ENCODE data around the gene AFF3. TPM values are rescaled to one million over a fixed set of nuclear protein-coding genes. Genes with fewer than 3 reads are reported as not detected.

AFF3 gene
- total RNA-seq, 1 experiment from 2014 or later: not detected

- Histone ChIP-seq H3K4me1 (ENCODE audit: insufficient read depth, low read length, poor library complexity, severe bottlenecking) (no peaks in the 10 kb centered on the region), H3K4me3 (ENCODE audit: low read depth, low read length, poor library complexity, severe bottlenecking) (no peak overlapping the region), H3K27ac (ENCODE audit: low read depth, low read length, poor library complexity, severe bottlenecking) (no peak overlapping the region), H3K36me3 (ENCODE audit: insufficient read depth, low read length, poor library complexity, severe bottlenecking) (no peaks in the 10 kb centered on the region), H3K27me3 (replicated peaks; ENCODE audit: insufficient read depth, low read depth, low read length, poor library complexity) (peaks cover 17% of the 10 kb centered on the region), H3K9me3 (ENCODE audit: low read depth, low read length, poor library complexity, severe bottlenecking) (no peaks in the 10 kb centered on the region)
- ChIA-PET POLR2A (ENCODE audit: low non-redundant PET) (interaction anchor here (0.6 kb wide), 1 partner anchor 1859 kb away, joined by 4 read pairs; no protein-coding TSS in a partner anchor), CTCF (no interaction called here)
- TF ChIP-seq CTCF (conservative IDR thresholded peaks at IDR 0.05; ENCODE audit: low read depth, low read length): no peak
- TF ChIP-seq EZH2 (IDR thresholded peaks at IDR 0.05; ENCODE audit: borderline replicate concordance, low read depth, low read length, poor library complexity, severe bottlenecking): no peak
- DNase-seq (ENCODE audit: low spot score): no peak
- BruUV-seq (replicated peaks): no TSS peak
- intact Hi-C loops (cut with micrococcal nuclease; ENCODE audit: unreplicated experiment): no loop called here
Measured at GRCh38 chr2:99648906-99649789, 493.2 kb downstream of the AFF3 start.

- no peak for TF ChIP-seq CTCF (conservative IDR thresholded peaks at IDR 0.05; ENCODE audit: low read depth, low read length)
- no peak for TF ChIP-seq EZH2 (IDR thresholded peaks at IDR 0.05; ENCODE audit: borderline replicate concordance, low read depth, low read length, poor library complexity, severe bottlenecking)
- no peak for DNase-seq (ENCODE audit: low spot score)
- Histone ChIP-seq H3K4me3 (ENCODE audit: low read depth, low read length, poor library complexity, severe bottlenecking) (no peak overlapping the region), H3K9me3 (ENCODE audit: low read depth, low read length, poor library complexity, severe bottlenecking) (no peaks in the 10 kb centered on the region), H3K4me1 (ENCODE audit: insufficient read depth, low read length, poor library complexity, severe bottlenecking) (no peaks in the 10 kb centered on the region), H3K27ac (ENCODE audit: low read depth, low read length, poor library complexity, severe bottlenecking) (no peak overlapping the region), H3K27me3 (replicated peaks; ENCODE audit: insufficient read depth, low read depth, low read length, poor library complexity) (peaks cover 18% of the 10 kb centered on the region), H3K36me3 (ENCODE audit: insufficient read depth, low read length, poor library complexity, severe bottlenecking) (no peaks in the 10 kb centered on the region)
- intact Hi-C loops (cut with micrococcal nuclease; ENCODE audit: unreplicated experiment): no loop called here
- ChIA-PET POLR2A (ENCODE audit: low non-redundant PET) (no interaction called here), CTCF (no interaction called here)
- no TSS peak for BruUV-seq (replicated peaks)
Measured at GRCh38 chr2:99648178-99648844, 494.1 kb downstream of the AFF3 start.

- ChIA-PET POLR2A (ENCODE audit: low non-redundant PET) (no interaction called here), CTCF (no interaction called here)
- Histone ChIP-seq H3K27ac (ENCODE audit: low read depth, low read length, poor library complexity, severe bottlenecking) (no peak overlapping the region), H3K36me3 (ENCODE audit: insufficient read depth, low read length, poor library complexity, severe bottlenecking) (no peaks in the 10 kb centered on the region), H3K9me3 (ENCODE audit: low read depth, low read length, poor library complexity, severe bottlenecking) (no peaks in the 10 kb centered on the region), H3K27me3 (replicated peaks; ENCODE audit: insufficient read depth, low read depth, low read length, poor library complexity) (peaks cover 18% of the 10 kb centered on the region), H3K4me1 (ENCODE audit: insufficient read depth, low read length, poor library complexity, severe bottlenecking) (no peaks in the 10 kb centered on the region), H3K4me3 (ENCODE audit: low read depth, low read length, poor library complexity, severe bottlenecking) (no peak overlapping the region)
- intact Hi-C loops (cut with micrococcal nuclease; ENCODE audit: unreplicated experiment): no loop called here
- DNase-seq (ENCODE audit: low spot score): no peak
- TF ChIP-seq EZH2 (IDR thresholded peaks at IDR 0.05; ENCODE audit: borderline replicate concordance, low read depth, low read length, poor library complexity, severe bottlenecking) (no peak), CTCF (conservative IDR thresholded peaks at IDR 0.05; ENCODE audit: low read depth, low read length) (no peak)
- BruUV-seq (replicated peaks): no TSS peak
Measured at GRCh38 chr2:99645960-99646359, 496.4 kb downstream of the AFF3 start.

All from A673 (cell line).